MM.1S (cell line): ENCODE data around the gene RPL35A.

Experiments
- DNase-seq: peaks from one replicate; pipeline ENCODE4 v3.0.0-alpha.2; 2015
- H2AFZ ChIP-seq: fragments of 300-600 bp; sonication (generic); 2 replicates; pipeline ENCODE4 v1.6.0; 2016; ENCODE audit warnings: antibody characterized with exemption, low read length
- H3F3A ChIP-seq: fragments of 300-600 bp; sonication (generic); 2 replicates; pipeline ENCODE4 v1.6.1; 2016; ENCODE audit warnings: mild to moderate bottlenecking, antibody characterized with exemption, low read length, moderate library complexity, mixed read lengths; ENCODE audit not compliant: insufficient read depth
- H3K27ac ChIP-seq: fragments of 300-600 bp; sonication (generic); 2 replicates; pipeline ENCODE4 v1.5.1; 2016; ENCODE audit warnings: mild to moderate bottlenecking, low read length
- H3K27me3 ChIP-seq: fragments of 300-600 bp; sonication (generic); replicated peaks from 2 replicates; pipeline ENCODE4 v1.6.0; 2016; ENCODE audit warnings: low read length; ENCODE audit not compliant: insufficient read depth
- H3K36me3 ChIP-seq: fragments of 300-600 bp; sonication (generic); replicated peaks from 2 replicates; pipeline ENCODE4 v1.6.1; 2016; ENCODE audit warnings: mild to moderate bottlenecking, low read length, mixed read lengths; ENCODE audit not compliant: insufficient read depth
- H3K4me1 ChIP-seq: fragments of 300-600 bp; sonication (generic); 2 replicates; pipeline ENCODE4 v1.6.1; 2016; ENCODE audit warnings: low read length, mixed read lengths
- H3K4me2 ChIP-seq: fragments of 300-600 bp; sonication (generic); 2 replicates; pipeline ENCODE4 v1.6.0; 2016; ENCODE audit warnings: low read depth, low read length
- H3K4me3 ChIP-seq: fragments of 300-600 bp; sonication (generic); 2 replicates; pipeline ENCODE4 v1.5.1; 2016; ENCODE audit warnings: low read length, mixed read lengths
- H3K79me2 ChIP-seq: fragments of 300-600 bp; sonication (generic); 2 replicates; pipeline ENCODE4 v1.6.1; 2016; ENCODE audit warnings: mixed run types, low read length, mixed read lengths
- H3K9ac ChIP-seq: fragments of 300-600 bp; sonication (generic); 2 replicates; pipeline ENCODE4 v1.6.1; 2016; ENCODE audit warnings: low read length, mixed read lengths
- H3K9me2 ChIP-seq: fragments of 300-600 bp; sonication (generic); replicated peaks from 2 replicates; pipeline ENCODE4 v1.6.1; 2016; ENCODE audit warnings: mild to moderate bottlenecking, low read length, mixed read lengths; ENCODE audit not compliant: insufficient read depth
- H3K9me3 ChIP-seq: fragments of 300-600 bp; sonication (generic); replicated peaks from 2 replicates; pipeline ENCODE4 v1.6.1; 2016; ENCODE audit warnings: mild to moderate bottlenecking, low read length, mixed read lengths; ENCODE audit not compliant: insufficient read depth
- H4K20me1 ChIP-seq: fragments of 300-600 bp; sonication (generic); 2 replicates; pipeline ENCODE4 v1.6.1; 2016; ENCODE audit warnings: mild to moderate bottlenecking, low read length, moderate library complexity, mixed read lengths; ENCODE audit not compliant: insufficient read depth
- CTCF ChIP-seq: fragments of 300-600 bp; sonication (generic); IDR thresholded peaks from 2 replicates; pipeline ENCODE4 v1.5.1; 2016; ENCODE audit warnings: antibody characterized with exemption, low read length, mixed read lengths
- EZH2 ChIP-seq: fragments of 300-600 bp; sonication (generic); optimal IDR thresholded peaks from 2 replicates; pipeline ENCODE3; 2017; ENCODE audit warnings: low read depth, mild to moderate bottlenecking, antibody characterized with exemption, low read length, mixed read lengths
- EZH2phosphoT487 ChIP-seq: fragments of 300-600 bp; sonication (generic); IDR thresholded peaks from 2 replicates; pipeline ENCODE4 v1.6.1; 2018; ENCODE audit warnings: antibody characterized with exemption, low read length

Gene RPL35A

GRCh38 chr3:197951392-197951990, 1.5 kb downstream of the RPL35A start:
- TF ChIP-seq EZH2phosphoT487 (no peak), CTCF (no peak), EZH2 (no peak)
- Histone ChIP-seq H3K9ac (peak overlapping the region; percentile 88; the same call in 1 of the 2 replicates), H3F3A (peaks cover 58% of the 10 kb centered on the region), H3K27ac (no peak overlapping the region), H3K4me1 (peaks cover 14% of the 10 kb centered on the region), H2AFZ (no peak overlapping the region), H3K4me2 (peak overlapping the region; percentile 93), H3K9me2 (no peaks in the 10 kb centered on the region), H3K27me3 (peaks cover 9% of the 10 kb centered on the region; the same call in 1 of the 2 replicates), H3K4me3 (peak overlapping the region; percentile 83), H3K79me2 (peaks cover 50% of the 10 kb centered on the region), H4K20me1 (peaks cover 12% of the 10 kb centered on the region; the same call in 1 of the 2 replicates), H3K9me3 (no peaks in the 10 kb centered on the region), H3K36me3 (peaks cover 46% of the 10 kb centered on the region)
- DNase-seq, result no peak

GRCh38 chr3:197952440-197952839, 2.5 kb downstream of the RPL35A start:
- Histone ChIP-seq H3K27me3 (0 out of 2 replicates have a peak, but pooled peaks cover 3% of the 10 kb centered on the region), H3K4me2 (no peak overlapping the region; the same call in 1 of the 2 replicates), H3K36me3 (peaks cover 46% of the 10 kb centered on the region), H3K9ac (no peak overlapping the region), H4K20me1 (peaks cover 12% of the 10 kb centered on the region; the same call in 1 of the 2 replicates), H3F3A (peaks cover 68% of the 10 kb centered on the region), H3K4me1 (peaks cover 14% of the 10 kb centered on the region), H3K79me2 (peaks cover 50% of the 10 kb centered on the region), H3K4me3 (no peak overlapping the region), H3K9me3 (no peaks in the 10 kb centered on the region), H2AFZ (no peak overlapping the region), H3K27ac (no peak overlapping the region), H3K9me2 (no peaks in the 10 kb centered on the region)
- TF ChIP-seq EZH2phosphoT487, result no peak
- no peak for TF ChIP-seq EZH2
- no peak for TF ChIP-seq CTCF
- DNase-seq, result no peak

- Histone ChIP-seq H3K9me2 (no peaks in the 10 kb centered on the region), H3F3A (peaks cover 77% of the 10 kb centered on the region), H4K20me1 (peaks cover 12% of the 10 kb centered on the region; the same call in 1 of the 2 replicates), H3K36me3 (peaks cover 46% of the 10 kb centered on the region), H3K9ac (no peak overlapping the region), H3K27me3 (no peaks in the 10 kb centered on the region), H3K4me1 (peaks cover 14% of the 10 kb centered on the region), H2AFZ (no peak overlapping the region), H3K27ac (no peak overlapping the region), H3K4me3 (no peak overlapping the region), H3K4me2 (no peak overlapping the region), H3K9me3 (no peaks in the 10 kb centered on the region), H3K79me2 (peaks cover 50% of the 10 kb centered on the region)
- TF ChIP-seq CTCF (no peak), EZH2 (no peak), EZH2phosphoT487 (no peak)
- no peak for DNase-seq
Measured at GRCh38 chr3:197953325-197953724, 3.3 kb downstream of the RPL35A start.
